IMR-90 (cell line): ENCODE results near the gene PDHB. TPM values are rescaled to one million over a fixed set of nuclear protein-coding genes. Genes with fewer than 3 reads are reported as not detected.

Experiments
- ATAC-seq: fragments of 200-7000 bp; cut with Tn5 transposase; 2 replicates; pipeline ENCODE4 v1.9.1; 2020; ENCODE audit warnings: low read depth, mild to moderate bottlenecking, moderate library complexity
- BruUV-seq: library from RNA; stranded (reverse); fragments of 400-500 nt; replicated peaks from 2 replicates; lab custom pipeline; 2021; lab: Mats Ljungman, UMichigan
- CTCF ChIA-PET: fragments of 300-600 bp; formaldehyde crosslinking; extraction: SDS; loops from one replicate; lab custom pipeline; 2021; ENCODE audit warnings: antibody characterized with exemption; lab: Yijun Ruan, JAX
- POLR2A ChIA-PET: fragments of 300-600 bp; sonication (Branson Sonifier 250); formaldehyde crosslinking; loops from one replicate; lab custom pipeline; 2022; ENCODE audit warnings: antibody characterized with exemption; ENCODE audit not compliant: unreplicated experiment; lab: Charles Lee
- DNase-seq: peaks from one replicate; pipeline ENCODE4 v3.0.0; 2013
- H2AFZ ChIP-seq: replicated peaks from 2 replicates; pipeline ENCODE3; 2013; ENCODE audit warnings: low read length, mild to moderate bottlenecking; ENCODE audit not compliant: poor library complexity
- H2AK5ac ChIP-seq: 2 replicates; pipeline ENCODE4 v1.6.1; 2013; ENCODE audit warnings: low read depth, low read length, inconsistent platforms
- H2AK9ac ChIP-seq: replicated peaks from 2 replicates; pipeline ENCODE3; 2013; ENCODE audit warnings: mild to moderate bottlenecking, low read depth, low read length, moderate library complexity; ENCODE audit not compliant: poor library complexity
- H2BK120ac ChIP-seq: 2 replicates; pipeline ENCODE4 v1.6.1; 2013; ENCODE audit warnings: low read depth, low read length, inconsistent platforms
- H2BK15ac ChIP-seq: 3 replicates; pipeline ENCODE4 v1.6.1; 2013; ENCODE audit warnings: low read depth, low read length, inconsistent platforms
- H2BK20ac ChIP-seq: 2 replicates; pipeline ENCODE4 v1.6.1; 2013; ENCODE audit warnings: low read depth, mild to moderate bottlenecking, inconsistent platforms, low read length, moderate library complexity
- H2BK5ac ChIP-seq: 2 replicates; pipeline ENCODE4 v1.6.1; 2013; ENCODE audit warnings: mild to moderate bottlenecking, low read depth, low read length, inconsistent platforms; ENCODE audit not compliant: poor library complexity, severe bottlenecking
- H3K14ac ChIP-seq: replicated peaks from 2 replicates; pipeline ENCODE4 v1.6.1; 2013; ENCODE audit warnings: low read depth, low read length, inconsistent platforms
- H3K18ac ChIP-seq: 2 replicates; pipeline ENCODE4 v1.6.1; 2013; ENCODE audit warnings: low read depth, low read length, control low read depth
- H3K23ac ChIP-seq: 2 replicates; pipeline ENCODE4 v1.6.1; 2013; ENCODE audit warnings: low read depth, low read length, inconsistent platforms
- H3K27ac ChIP-seq: 2 replicates; pipeline ENCODE4 v1.5.1; 2013; ENCODE audit warnings: mild to moderate bottlenecking, control low read depth, low read length; ENCODE audit not compliant: insufficient read depth
- H3K27me3 ChIP-seq: 2 replicates; pipeline ENCODE4 v1.6.1; 2013; ENCODE audit warnings: low read length; ENCODE audit not compliant: control insufficient read depth, insufficient read depth
- H3K36me3 ChIP-seq: 2 replicates; pipeline ENCODE4 v1.6.1; 2013; ENCODE audit warnings: low read length, mixed read lengths; ENCODE audit not compliant: control insufficient read depth, insufficient read depth
- H3K4ac ChIP-seq: 2 replicates; pipeline ENCODE4 v1.6.1; 2013; ENCODE audit warnings: low read depth, low read length, inconsistent platforms
- H3K4me1 ChIP-seq: 2 replicates; pipeline ENCODE4 v1.6.1; 2013; ENCODE audit warnings: low read length, mixed read lengths; ENCODE audit not compliant: control insufficient read depth, insufficient read depth
- H3K4me2 ChIP-seq: 2 replicates; pipeline ENCODE4 v1.6.1; 2013; ENCODE audit warnings: low read depth, mild to moderate bottlenecking, control low read depth, low read length, moderate library complexity
- H3K4me3 ChIP-seq: 2 replicates; pipeline ENCODE4 v1.5.1; 2013; ENCODE audit warnings: low read depth, mild to moderate bottlenecking, control low read depth, low read length, moderate library complexity; ENCODE audit not compliant: insufficient read depth
- H3K56ac ChIP-seq: 2 replicates; pipeline ENCODE4 v1.6.1; 2013; ENCODE audit warnings: low read length, inconsistent platforms; ENCODE audit not compliant: insufficient read depth; ENCODE audit errors: extremely low read depth
- H3K79me1 ChIP-seq, 2 experiments: 2 replicates each; pipeline ENCODE4 v1.6.1; 2013; ENCODE audit warnings: low read length in 2 of 2, inconsistent platforms in 1 of 2, low read depth in 1 of 2
- H3K9ac ChIP-seq: 2 replicates; pipeline ENCODE4 v1.6.1; 2013; ENCODE audit warnings: low read depth, low read length, control low read depth
- H3K9me1 ChIP-seq: 2 replicates; pipeline ENCODE4 v1.6.1; 2013; ENCODE audit warnings: low read length, inconsistent platforms; ENCODE audit not compliant: insufficient read depth
- H3K9me3 ChIP-seq: 2 replicates; pipeline ENCODE4 v1.6.1; 2013; ENCODE audit warnings: low read length; ENCODE audit not compliant: control insufficient read depth, insufficient read depth
- H4K20me1 ChIP-seq: 2 replicates; pipeline ENCODE4 v1.6.1; 2013; ENCODE audit warnings: low read length, inconsistent platforms; ENCODE audit not compliant: insufficient read depth
- H4K5ac ChIP-seq: 2 replicates; pipeline ENCODE4 v1.6.1; 2013; ENCODE audit warnings: mild to moderate bottlenecking, low read depth, low read length, control low read depth
- H4K8ac ChIP-seq, 2 experiments: 2 replicates each; pipeline ENCODE4 v1.6.1; 2013; ENCODE audit warnings: low read depth in 2 of 2, low read length in 2 of 2, control low read depth in 1 of 2, inconsistent platforms in 1 of 2
- H4K91ac ChIP-seq: 2 replicates; pipeline ENCODE4 v1.6.1; 2013; ENCODE audit warnings: low read depth, low read length, inconsistent platforms; ENCODE audit not compliant: insufficient read depth
- RCOR1 ChIP-seq: IDR thresholded peaks from 2 replicates; pipeline ENCODE4 v1.6.1; 2012; ENCODE audit warnings: mild to moderate bottlenecking, low read length, improper control_type of control experiment; ENCODE audit not compliant: insufficient replicate concordance
- WGBS, 2 experiments: methylation state at CpG; one replicate each; pipeline versions ENCODE4 v1.1.5 to v1.1.7; 2013; ENCODE audit warnings: missing lambda C conversion rate in 2 of 2; ENCODE audit not compliant: insufficient read length in 1 of 2; ENCODE audit errors: extremely low coverage in 2 of 2; 5-methylcytosine and 5-hydroxymethylcytosine counted together
- dilution Hi-C: fragments of 300-500 bp; cut with HindIII; formaldehyde crosslinking; loops from one replicate; pipeline ENCODE4 v1.14.3; 2018; ENCODE audit warnings: low sequenced_read_pairs; ENCODE audit not compliant: unreplicated experiment
- in situ Hi-C: fragments of 300-500 bp; cut with MboI; formaldehyde crosslinking; loops from 3 replicates; pipeline ENCODE4 v1.14.3; 2019; ENCODE audit warnings: low sequenced_read_pairs, inconsistent platforms, mixed read lengths
- intact Hi-C: fragments of 100-400 bp; cut with micrococcal nuclease; formaldehyde crosslinking; loops from 2 replicates; pipeline ENCODE4 v1.10.0; 2022
- polyA plus RNA-seq, 3 experiments: library from polyadenylated mRNA; depleted of rRNA; stranded (reverse); fragments of >200 nt; gene quantifications; 2 replicates each; pipeline ENCODE4 v1.2.3, GENCODE V29; 2012; ENCODE audit warnings: low replicate concordance in 1 of 3
- total RNA-seq: library from RNA; depleted of rRNA; stranded (reverse); fragments of >200 nt; gene quantifications from 2 replicates; pipeline ENCODE4 v1.2.3, GENCODE V29; 2012

The PDHB gene
- total and polyA plus RNA-seq, 2 of the 4 experiments (the other 2 are of a cell fraction) = 69.2 to 73.5 TPM

- Histone ChIP-seq H3K4me2 (no peak overlapping the region), H3K27me3 (no peaks in the 10 kb centered on the region), H3K4me1 (peaks cover 5% of the 10 kb centered on the region), H2AK5ac (no peak overlapping the region), H4K8ac (no peak overlapping the region), H2BK120ac (no peak overlapping the region), H4K91ac (no peak overlapping the region), H3K9ac (no peak overlapping the region), H3K79me1 (peaks cover 0 to 6% of the 10 kb centered on the region in 2 experiments; a peak in 1 of 4 replicates), H2BK20ac (no peak overlapping the region), H3K36me3 (peaks cover 51% of the 10 kb centered on the region), H3K23ac (no peak overlapping the region), H4K5ac (no peak overlapping the region), H2BK5ac (no peak overlapping the region), H3K4me3 (no peak overlapping the region), H3K9me3 (peaks cover 4% of the 10 kb centered on the region), H2AFZ (no peak overlapping the region), H2BK15ac (no peak overlapping the region), H4K20me1 (no peaks in the 10 kb centered on the region; the same call in 1 of the 2 replicates), H3K27ac (no peak overlapping the region), H3K4ac (no peak overlapping the region), H3K9me1 (peaks cover 12% of the 10 kb centered on the region), H2AK9ac (no peak overlapping the region), H3K56ac (no peak overlapping the region), H3K18ac (no peak overlapping the region), H3K14ac (no peak overlapping the region)
- POLR2A ChIA-PET = no interaction called here
- CTCF ChIA-PET = no interaction called here
- no TSS peak for BruUV-seq
- ATAC-seq (no peak), DNase-seq (no peak)
- TF ChIP-seq RCOR1 = no peak
- no CpG with 5 or more reads among the region's 5 CpGs for WGBS, 2 experiments
- dilution Hi-C loops = no loop called here
- in situ Hi-C loops = loop anchor here (25.0 kb wide), 1 partner anchor 222 kb away; no protein-coding TSS in a partner anchor
- intact Hi-C loops = no loop called here
These were observed 24.7 kb downstream of the PDHB start for GRCh38 chr3:58408906-58409305.
